Measurements from ENCODE around the gene ACAN. TPM values are rescaled to one million over a fixed set of nuclear protein-coding genes. Genes with fewer than 3 reads are reported as not detected.

ACAN gene
- total RNA-seq, 4 donors from 2014 or later: 0.38 TPM; not detected in 3

GRCh38 chr15:88848203-88848602, 45.0 kb downstream of the ACAN start:
- H3K27ac ChIP-seq: no peak overlapping the region
- no peaks in the 10 kb centered on the region for H3K9me3 ChIP-seq
- no peak for DNase-seq
- no peaks in the 10 kb centered on the region for H3K36me3 ChIP-seq
- TF ChIP-seq CTCF (IDR thresholded peaks at IDR 0.05): no peak
- no peak for TF ChIP-seq POLR2A (IDR thresholded peaks at IDR 0.05)
- no peak overlapping the region for H3K4me3 ChIP-seq
- H3K27me3 ChIP-seq: no peaks in the 10 kb centered on the region
- no peaks in the 10 kb centered on the region for H3K4me1 ChIP-seq

- TF ChIP-seq CTCF (IDR thresholded peaks at IDR 0.05) (no peak), POLR2A (IDR thresholded peaks at IDR 0.05) (no peak)
- H3K36me3 ChIP-seq: no peaks in the 10 kb centered on the region
- no peak overlapping the region for H3K27ac ChIP-seq
- H3K4me3 ChIP-seq: no peak overlapping the region
- H3K27me3 ChIP-seq: no peaks in the 10 kb centered on the region
- no peak for DNase-seq
- H3K9me3 ChIP-seq: peaks cover 0 to 7% (median 0%) of the 10 kb centered on the region in 4 donors
- H3K4me1 ChIP-seq: no peaks in the 10 kb centered on the region
Measured at GRCh38 chr15:88849376-88850072, 46.3 kb downstream of the ACAN start.

DNA sequence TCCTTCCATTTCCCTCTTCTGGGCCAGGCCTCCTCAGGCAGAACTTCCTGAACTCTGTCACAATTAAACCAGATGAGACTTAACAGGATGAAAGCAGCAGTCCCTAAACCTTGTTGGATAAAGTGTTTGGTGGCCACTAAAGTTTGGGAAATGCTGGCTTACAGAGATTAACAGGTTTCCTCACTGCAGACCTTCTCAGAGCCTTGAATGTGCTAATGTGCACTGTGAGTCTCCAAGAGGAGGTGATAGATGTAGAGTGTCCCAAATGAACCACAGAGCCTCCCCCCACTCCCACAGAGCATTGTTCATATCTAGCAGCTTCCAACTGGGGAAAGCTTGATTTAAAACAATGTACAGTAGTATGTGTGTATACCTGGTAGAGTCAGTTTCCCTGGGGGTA, 49.2 kb downstream of the ACAN start:
- Histone ChIP-seq H3K36me3 (no peaks in the 10 kb centered on the region), H3K4me3 (no peak overlapping the region), H3K27me3 (no peaks in the 10 kb centered on the region), H3K27ac (no peak overlapping the region), H3K9me3 (peaks cover 0 to 12% (median 0%) of the 10 kb centered on the region in 4 donors), H3K4me1 (no peaks in the 10 kb centered on the region)
- DNase-seq: no peak
- TF ChIP-seq CTCF (IDR thresholded peaks at IDR 0.05) (no peak), POLR2A (IDR thresholded peaks at IDR 0.05) (no peak)

DNA sequence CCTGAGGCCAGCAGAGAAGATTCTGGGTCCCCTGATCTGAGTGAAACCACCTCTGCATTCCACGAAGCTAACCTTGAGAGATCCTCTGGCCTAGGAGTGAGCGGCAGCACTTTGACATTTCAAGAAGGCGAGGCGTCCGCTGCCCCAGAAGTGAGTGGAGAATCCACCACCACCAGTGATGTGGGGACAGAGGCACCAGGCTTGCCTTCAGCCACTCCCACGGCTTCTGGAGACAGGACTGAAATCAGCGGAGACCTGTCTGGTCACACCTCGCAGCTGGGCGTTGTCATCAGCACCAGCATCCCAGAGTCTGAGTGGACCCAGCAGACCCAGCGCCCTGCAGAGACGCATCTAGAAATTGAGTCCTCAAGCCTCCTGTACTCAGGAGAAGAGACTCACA, 55.7 kb downstream of the ACAN start:
- no peak for DNase-seq
- peaks cover 0 to 9% (median 0%) of the 10 kb centered on the region in 4 donors for H3K9me3 ChIP-seq
- no peaks in the 10 kb centered on the region for H3K36me3 ChIP-seq
- H3K27ac ChIP-seq: no peak overlapping the region
- TF ChIP-seq POLR2A (IDR thresholded peaks at IDR 0.05) (no peak), CTCF (IDR thresholded peaks at IDR 0.05) (no peak)
- H3K27me3 ChIP-seq: no peaks in the 10 kb centered on the region
- no peaks in the 10 kb centered on the region for H3K4me1 ChIP-seq
- H3K4me3 ChIP-seq: no peak overlapping the region

- no peak for DNase-seq
- no peaks in the 10 kb centered on the region for H3K36me3 ChIP-seq
- H3K9me3 ChIP-seq: peaks cover 0 to 4% (median 0%) of the 10 kb centered on the region in 4 donors
- H3K4me3 ChIP-seq: no peak overlapping the region
- H3K4me1 ChIP-seq: no peaks in the 10 kb centered on the region
- no peak overlapping the region for H3K27ac ChIP-seq
- no peak for TF ChIP-seq CTCF (IDR thresholded peaks at IDR 0.05)
- TF ChIP-seq POLR2A (IDR thresholded peaks at IDR 0.05): no peak
- H3K27me3 ChIP-seq: no peaks in the 10 kb centered on the region
Measured at GRCh38 chr15:88859550-88859949, 56.3 kb downstream of the ACAN start.
